GM10248 (cell line): ENCODE measurements around the gene RHOH.

Experiments used
- CTCF ChIA-PET: fragments of 300-600 bp; sonication (Branson Sonifier 250); formaldehyde crosslinking; extraction: SDS; loops from one replicate; lab custom pipeline; 2021; ENCODE audit warnings: antibody characterized with exemption; lab: Yijun Ruan, JAX
- POLR2A ChIA-PET: fragments of 350-650 bp; sonication (Branson Sonifier 250); formaldehyde crosslinking; extraction: SDS; loops from one replicate; lab custom pipeline; 2020; ENCODE audit warnings: antibody characterized with exemption; lab: Yijun Ruan, JAX
- DNase-seq: peaks from one replicate; pipeline ENCODE4 v3.0.0; 2012; ENCODE audit errors: extremely low spot score
- CTCF ChIP-seq: IDR thresholded peaks from 2 replicates; pipeline ENCODE4 v1.5.1; 2012; ENCODE audit warnings: mild to moderate bottlenecking, low read depth; ENCODE audit errors: extremely low read depth, missing control alignments, control extremely low read depth

RHOH gene

GRCh38 chr4:40258627-40259026, 61.8 kb downstream of the RHOH start:
- DNase-seq: no peak
- CTCF ChIA-PET: interaction anchor here (1.0 to 1.4 kb wide), 3 partner anchors 11 to 51 kb away, joined by 3 to 4 read pairs (median 3); no protein-coding TSS in a partner anchor
- no peak for TF ChIP-seq CTCF
- POLR2A ChIA-PET: no interaction called here

DNA sequence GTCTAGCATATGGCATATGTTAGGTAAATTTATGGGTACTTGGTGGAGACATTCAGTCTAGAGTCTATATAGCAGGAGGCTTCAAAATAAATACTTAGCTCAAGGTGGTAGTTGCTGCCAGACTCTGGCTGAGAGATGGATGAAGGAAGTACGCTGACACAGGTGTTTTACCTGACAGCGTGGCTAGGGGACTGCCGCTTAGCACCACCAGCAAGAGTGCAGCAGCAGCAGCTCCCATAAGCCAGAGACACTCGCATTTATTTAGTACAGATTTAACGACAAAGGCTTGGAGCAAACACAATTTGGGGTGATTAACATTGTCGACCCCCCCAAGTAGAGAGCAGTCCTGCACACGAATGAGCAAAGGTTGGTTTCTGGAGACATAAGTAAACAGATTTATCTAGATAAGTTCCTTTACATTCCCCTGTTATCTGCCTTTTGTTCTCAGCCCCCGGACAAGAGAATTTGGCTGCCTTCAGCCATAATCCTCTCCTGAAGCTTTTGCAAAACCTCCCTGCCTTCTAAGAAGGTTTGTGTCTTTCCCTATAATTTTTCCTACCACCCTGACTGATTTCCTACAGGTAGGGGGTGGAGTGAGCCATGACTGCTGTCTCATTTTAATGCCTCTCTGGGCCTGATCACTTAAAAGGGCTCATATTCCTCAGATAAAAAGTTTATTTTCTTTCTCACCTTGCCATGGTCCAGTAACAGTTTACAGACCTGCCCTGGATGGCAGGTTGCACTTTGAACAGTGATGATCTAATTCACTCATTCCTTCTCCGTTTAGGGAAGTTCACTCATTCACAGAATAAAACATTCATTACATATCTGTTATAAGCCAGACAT, 64.6 kb downstream of the RHOH start:
- ChIA-PET CTCF (interaction anchor here (1.5 kb wide), 1 partner anchor 13 kb away, joined by 3 read pairs; no protein-coding TSS in a partner anchor), POLR2A (no interaction called here)
- no peak for DNase-seq
- TF ChIP-seq CTCF: no peak

DNA sequence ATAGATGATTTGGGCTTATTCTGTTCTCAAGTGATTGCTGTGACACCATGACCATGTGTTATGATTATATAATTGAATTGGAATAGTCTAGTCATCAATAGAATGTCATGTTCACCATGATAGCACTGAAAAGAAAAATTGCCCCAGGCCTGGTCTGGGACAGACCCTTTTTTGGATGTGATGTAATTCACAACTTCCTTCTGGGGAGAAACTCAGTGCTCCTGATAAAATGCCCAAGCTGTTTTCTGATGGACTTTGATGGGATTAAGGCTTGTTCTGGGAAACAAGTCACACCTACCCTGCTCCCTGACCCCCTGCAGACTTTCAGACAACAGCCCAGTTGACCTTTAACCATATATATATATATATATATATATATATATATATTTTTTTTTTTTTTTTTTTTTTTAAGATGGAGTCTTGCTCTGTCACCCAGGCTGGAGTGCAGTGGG, 65.3 kb downstream of the RHOH start:
- TF ChIP-seq CTCF: no peak
- DNase-seq: no peak
- CTCF ChIA-PET: interaction anchor here (1.5 kb wide), 1 partner anchor 13 kb away, joined by 3 read pairs; no protein-coding TSS in a partner anchor
- POLR2A ChIA-PET: no interaction called here

- DNase-seq: no peak
- ChIA-PET POLR2A (no interaction called here), CTCF (no interaction called here)
- TF ChIP-seq CTCF: no peak
Measured at GRCh38 chr4:40262861-40263260, 66.0 kb downstream of the RHOH start.

DNA sequence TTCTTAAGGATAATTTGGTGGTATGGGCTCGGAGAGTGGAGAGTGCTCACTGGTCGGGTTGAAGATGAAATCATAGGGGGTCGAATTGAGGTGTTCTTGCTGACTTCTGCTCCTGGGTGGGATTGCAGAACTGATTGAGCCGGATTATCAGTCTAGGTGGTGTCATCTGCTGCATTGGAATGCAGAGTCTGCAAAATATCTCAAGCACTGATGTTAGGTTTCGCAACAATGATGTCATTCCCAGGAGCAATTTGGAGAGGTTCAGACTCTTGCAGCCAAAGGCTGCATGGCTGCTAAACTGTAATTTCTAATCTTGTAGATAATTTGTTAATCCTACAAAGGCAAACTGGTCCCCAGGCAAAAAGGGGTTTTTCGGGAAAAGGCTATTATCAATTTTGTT, 67.7 kb downstream of the RHOH start:
- CTCF ChIA-PET: interaction anchor here (1.0 to 1.4 kb wide), 2 partner anchors 10 to 144 kb away, joined by 3 to 6 read pairs; no protein-coding TSS in a partner anchor
- TF ChIP-seq CTCF: no peak
- POLR2A ChIA-PET: no interaction called here
- no peak for DNase-seq

DNA sequence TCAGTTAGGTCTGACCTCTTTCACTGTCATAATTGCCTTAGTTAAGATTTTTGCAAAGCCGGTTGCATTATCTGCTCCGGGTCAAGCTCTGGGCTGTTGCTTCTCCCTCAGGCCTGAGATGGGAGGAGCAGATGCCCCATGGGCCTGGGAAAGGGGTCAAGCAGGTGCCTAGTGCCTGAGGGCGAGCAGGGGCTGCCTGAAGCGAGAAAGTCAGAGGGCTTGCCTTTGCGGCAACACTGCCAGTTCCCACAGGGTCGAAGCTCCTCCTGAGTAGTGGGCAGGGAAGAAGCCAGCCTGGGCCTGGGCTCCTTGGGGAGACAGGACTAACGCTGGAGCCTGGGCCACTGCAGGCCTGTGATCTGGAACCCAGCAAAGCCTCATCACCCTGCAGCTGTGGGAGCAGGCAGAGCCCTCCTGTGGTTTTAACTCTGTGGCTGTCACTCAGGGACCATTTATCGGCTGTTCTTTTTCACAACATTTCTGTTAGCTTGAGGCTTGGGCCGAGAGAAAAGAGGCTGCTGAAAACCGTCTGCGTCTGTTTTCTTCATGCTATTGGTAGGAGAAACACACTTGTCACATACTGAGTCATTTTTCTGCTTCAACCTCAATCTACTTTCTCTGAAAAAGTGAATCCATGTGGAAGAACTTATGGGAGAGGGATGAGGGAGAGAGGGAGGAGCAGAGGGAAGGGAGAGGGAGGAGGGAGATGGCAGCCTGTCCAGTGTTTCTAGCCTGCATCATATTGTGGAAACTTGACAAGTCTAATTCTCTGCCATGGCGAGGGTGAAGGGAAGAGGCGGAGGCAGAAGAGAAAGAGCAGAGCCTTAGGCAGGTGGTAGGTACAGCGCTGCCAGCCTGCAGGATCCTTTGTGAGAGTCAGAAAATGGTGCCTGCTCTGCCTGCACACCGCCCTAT, 68.4 kb downstream of the RHOH start:
- TF ChIP-seq CTCF: no peak
- no peak for DNase-seq
- ChIA-PET POLR2A (no interaction called here), CTCF (interaction anchor here (1.0 to 1.4 kb wide), 2 partner anchors 9 to 145 kb away, joined by 3 to 6 read pairs; no protein-coding TSS in a partner anchor)
